GM18870 (cell line): Measurements from ENCODE around the gene ENPP1.
"Not testable (repeated sequence)": the region's sequence is repeated elsewhere in the genome, so short reads cannot be mapped to it uniquely, and the experiment has no call there.

ENCODE experiments used
- ATAC-seq: cut with Tn5 transposase; IDR thresholded peaks from one replicate; pipeline ENCODE4 v1.9.1; 2021; ENCODE audit warnings: moderate library complexity; ENCODE audit not compliant: unreplicated experiment

The ENPP1 gene

DNA sequence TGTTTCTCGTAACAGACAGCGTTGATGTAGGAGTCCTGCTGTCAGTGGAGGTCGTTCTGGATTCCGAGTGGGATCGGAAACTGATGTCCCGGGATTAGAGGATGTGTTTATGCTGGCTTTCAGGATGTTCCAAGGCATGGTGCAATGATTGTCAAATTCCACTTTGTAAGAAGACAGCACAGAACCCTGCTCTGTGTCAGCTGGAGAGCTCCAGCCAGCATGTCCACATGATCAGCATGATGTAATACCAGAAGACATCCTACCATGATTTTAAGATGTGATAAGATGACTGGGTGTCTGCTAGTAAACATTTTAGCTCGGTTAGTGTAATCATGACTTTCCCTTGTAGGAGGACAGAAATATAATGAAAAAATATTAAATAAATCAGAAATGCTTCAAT is 20.3 kb downstream of the ENPP1 start:
- no peak for ATAC-seq

DNA sequence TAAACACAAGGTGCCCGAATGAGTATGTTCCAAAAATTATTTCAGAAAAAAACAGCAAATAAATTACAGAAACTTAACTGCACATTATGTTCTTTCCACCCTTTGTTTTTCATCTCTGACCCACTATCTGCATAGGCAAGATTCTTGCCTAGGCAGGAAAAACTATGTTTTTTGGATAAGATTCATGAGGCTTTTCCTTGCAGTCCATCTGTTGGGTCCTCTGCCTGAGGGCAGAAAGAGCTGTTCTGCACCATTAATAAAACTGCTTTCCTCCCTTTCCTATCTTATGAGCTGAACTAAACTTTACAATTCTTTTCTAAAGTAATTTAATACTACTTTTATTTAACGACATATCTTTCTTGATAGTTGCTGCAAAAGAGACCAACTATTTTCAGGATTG is 21.1 kb downstream of the ENPP1 start:
- no peak for ATAC-seq

GRCh38 chr6:131831392-131831791 is 23.6 kb downstream of the ENPP1 start:
- ATAC-seq: no peak

- no peak for ATAC-seq
These were observed 24.1 kb downstream of the ENPP1 start for GRCh38 chr6:131831886-131832285.

DNA sequence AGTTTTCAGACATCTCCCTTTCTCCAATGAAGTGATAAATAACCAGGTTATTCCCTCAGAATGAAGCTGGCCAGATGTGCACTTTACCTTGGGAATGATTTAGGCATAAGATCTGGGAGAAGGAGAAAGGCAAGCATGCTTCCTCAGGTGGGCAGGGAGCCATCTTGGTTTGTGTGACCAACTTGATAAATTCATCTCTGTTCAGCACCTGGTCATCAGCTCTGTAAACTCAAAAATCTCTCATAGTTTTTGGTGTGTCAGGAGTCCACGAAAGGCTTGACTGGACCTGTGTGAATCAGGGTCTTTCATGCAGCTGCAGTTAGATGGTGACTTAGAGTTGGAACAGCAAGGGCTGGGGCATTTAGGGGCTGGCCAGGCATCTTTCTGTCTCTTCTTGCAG is 24.5 kb downstream of the ENPP1 start:
- no peak for ATAC-seq

GRCh38 chr6:131838051-131838450 is 30.2 kb downstream of the ENPP1 start:
- ATAC-seq: no peak

DNA sequence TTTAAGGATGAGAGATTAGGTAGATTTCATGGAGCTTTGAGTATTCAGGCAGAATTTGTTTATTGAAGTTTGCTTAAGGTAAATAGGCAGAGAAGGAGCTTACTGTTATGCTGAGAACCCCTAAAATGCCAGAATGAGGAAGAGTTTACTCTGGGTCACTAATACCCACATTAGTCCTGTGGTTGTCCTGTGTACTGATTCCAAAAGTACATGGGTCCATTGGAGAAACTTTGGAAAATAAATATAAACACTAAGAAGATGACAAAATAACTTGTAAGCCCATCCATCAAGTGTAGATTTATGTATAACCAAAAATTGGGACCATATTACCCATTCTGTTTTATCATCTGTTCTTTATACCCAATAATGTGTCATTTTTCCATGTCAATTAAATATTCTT is 31.6 kb downstream of the ENPP1 start:
- no peak for ATAC-seq

GRCh38 chr6:131840441-131840840 is 32.6 kb downstream of the ENPP1 start:
- no peak for ATAC-seq

DNA sequence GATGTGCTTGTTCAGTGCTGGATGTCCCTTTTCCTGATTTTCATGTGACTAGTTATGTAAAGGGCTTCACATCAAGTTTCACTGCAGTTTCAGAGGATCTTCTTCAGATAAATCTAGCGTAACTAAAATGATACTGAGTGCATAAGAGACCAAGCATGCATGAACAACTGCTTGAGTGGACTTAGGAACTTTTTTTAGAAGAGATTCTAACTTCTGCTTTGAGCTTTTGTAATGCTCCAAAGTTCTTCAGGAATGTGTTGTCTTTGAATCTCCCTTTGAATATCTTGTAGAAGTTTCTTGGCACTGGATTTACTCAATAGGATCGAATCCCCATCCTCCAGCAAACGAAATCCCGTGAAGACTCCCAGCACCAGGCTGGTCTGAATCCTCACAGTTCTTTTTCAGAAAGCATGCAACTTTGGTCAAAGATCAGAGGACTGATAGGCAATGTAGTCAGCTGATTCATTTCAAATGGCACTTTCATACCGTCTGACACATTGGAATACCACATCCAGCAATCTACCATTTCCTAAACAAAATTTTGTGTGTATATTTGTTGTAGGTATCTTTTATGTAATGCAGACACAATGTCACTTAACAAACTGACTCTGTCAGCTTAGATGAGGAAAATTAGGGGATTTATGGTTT is 33.2 kb downstream of the ENPP1 start:
- ATAC-seq: no peak

DNA sequence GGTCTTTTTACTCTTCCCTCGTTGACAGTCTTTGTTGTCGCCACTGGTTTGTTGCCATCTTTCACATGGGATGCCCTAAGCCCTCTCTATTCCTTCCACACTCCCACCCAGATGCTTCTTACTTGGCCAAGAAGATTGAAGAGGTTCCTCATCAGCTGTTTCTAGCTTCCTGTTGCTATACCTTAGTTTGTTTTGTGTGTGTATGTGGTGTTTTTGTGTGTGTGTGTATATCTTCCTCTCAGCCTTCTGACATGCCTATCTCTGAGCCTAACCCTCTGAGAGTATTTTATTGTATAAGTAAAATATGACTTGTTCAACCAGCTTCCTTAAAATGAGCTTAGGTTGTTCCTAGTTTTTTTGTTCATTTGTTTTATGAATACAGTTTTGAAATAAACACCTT is 35.9 kb downstream of the ENPP1 start:
- ATAC-seq: no peak

- ATAC-seq: no peak
These were observed 36.5 kb downstream of the ENPP1 start for GRCh38 chr6:131844243-131844841.

DNA sequence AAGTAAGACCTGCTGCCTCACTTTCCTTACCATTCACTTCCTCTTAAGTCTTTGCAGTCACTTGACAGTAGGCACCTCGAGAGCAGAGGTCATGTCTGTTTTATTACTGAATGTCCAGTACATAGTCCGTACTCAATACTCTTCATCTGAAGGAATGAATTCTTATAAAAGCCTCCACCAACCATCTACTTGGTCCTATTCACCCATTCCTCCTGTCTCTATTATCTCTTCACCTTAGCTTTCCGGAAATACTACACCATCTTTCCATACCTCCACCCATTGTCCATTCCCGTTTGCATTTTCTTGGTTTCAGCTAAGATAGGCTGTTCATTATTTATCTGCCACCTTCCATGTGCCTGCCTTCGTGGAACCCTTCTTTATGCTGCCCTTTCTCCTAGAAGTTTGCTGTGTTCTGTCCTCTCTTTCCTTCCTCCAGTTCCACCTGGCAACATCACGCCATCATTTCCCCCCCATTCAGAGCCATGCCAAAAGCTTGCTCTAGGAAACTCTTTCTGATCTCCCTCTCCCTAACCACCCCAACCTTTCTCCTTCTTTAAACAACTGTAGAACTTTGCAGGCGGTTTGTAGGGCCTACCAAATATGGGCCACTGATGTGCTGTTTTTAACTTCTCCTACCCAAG is 38.3 kb downstream of the ENPP1 start:
- ATAC-seq: no peak

DNA sequence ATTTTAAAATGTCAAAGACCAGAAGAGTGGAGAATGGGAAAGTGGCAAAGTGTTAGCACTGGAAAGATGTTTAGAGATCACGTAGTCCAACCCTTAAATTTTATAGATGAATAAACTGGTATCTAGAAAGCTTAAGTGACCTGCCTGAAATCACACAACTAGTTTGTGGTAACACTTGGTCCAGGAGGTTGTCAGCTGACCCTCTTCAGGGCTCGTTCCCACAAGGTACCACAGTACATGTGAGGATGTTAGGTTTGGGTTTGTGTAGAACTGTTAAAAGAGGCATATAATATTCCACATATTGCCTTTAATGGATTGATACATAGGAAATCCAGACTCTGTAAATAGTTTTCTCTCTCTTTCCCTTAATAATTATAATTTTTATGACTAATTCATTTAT is 39.1 kb downstream of the ENPP1 start:
- no peak for ATAC-seq

- ATAC-seq: no peak
These were observed 42.0 kb downstream of the ENPP1 start for GRCh38 chr6:131849799-131850198.

DNA sequence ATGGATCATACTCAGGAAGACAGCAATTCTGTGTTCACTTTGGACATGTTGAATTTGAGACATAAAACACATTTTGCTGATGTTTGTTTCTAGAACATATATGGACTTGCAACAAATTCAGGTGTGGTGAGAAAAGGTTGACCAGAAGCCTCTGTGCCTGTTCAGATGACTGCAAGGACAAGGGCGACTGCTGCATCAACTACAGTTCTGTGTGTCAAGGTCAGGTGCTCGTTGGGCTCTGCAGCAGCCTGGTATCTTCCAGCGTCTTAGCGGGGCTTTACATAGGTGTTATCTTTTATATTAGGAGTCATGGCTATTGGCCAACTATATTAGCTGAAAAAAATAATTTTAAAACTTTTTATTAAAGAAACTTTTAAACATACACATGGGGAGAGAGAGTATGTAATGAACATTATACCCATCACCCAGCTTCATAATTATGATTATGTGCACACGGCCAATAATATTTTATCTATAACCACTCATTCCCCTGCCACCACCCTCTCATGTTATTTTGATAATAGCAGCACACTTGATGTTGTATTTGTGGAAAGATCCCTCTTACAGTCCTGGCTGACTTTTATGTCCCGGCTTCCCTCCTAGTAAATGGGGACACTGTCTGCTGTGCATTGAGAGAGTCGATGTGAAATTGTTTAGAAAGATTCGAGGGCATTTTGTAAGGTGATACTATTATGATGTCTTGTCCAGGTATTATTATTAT is 43.4 kb downstream of the ENPP1 start:
- no peak for ATAC-seq

GRCh38 chr6:131852200-131852599 is 44.4 kb downstream of the ENPP1 start:
- no peak for ATAC-seq

DNA sequence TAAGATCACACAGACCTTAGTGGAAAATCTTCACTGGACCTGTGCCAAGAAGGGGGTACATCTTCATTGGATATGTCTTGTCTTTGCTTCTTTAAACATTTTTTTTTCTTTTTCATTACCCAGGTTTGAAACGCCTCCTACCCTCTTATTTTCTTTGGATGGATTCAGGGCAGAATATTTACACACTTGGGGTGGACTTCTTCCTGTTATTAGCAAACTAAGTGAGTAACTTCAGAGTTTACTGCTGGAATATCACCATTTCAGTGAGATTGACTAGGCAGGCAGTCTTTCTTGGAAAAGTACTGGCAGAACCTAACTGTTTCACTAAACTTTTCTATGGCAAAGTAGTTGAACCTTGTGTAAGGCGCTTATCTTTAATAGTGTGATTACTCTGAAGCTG is 47.0 kb downstream of the ENPP1 start:
- no peak for ATAC-seq

DNA sequence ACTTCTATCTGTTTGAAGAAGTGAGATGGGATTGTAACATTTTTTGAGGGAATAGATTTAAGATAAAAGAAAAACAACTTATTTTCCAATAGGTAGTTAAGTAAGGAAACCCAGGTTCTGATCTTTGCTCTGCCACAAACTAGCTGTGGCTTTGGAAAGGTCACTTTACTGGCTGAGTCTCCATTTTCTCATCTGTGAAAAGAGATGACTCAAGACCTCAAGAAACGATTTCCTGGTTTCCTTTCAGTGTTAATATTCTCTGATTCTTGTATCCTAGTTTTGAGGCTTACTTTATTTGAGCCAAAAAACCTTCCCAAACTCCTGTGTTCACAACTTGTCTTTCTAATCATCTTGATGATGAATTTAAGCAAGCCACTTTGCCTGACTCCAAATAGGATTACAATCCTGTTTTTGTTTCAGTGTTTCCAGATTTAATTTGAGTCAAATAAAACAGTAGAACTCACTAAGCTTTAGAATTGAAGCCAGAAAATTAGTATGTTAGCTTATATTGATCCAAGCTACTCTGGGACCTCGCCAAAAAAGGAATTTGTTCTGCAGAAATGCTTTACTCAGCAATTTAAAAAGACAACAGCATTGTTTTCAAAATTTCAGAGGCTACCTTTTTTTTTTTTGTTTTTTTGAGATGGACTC is 51.1 kb downstream of the ENPP1 start:
- ATAC-seq: no peak

- not testable (repeated sequence) for ATAC-seq
These were observed 51.8 kb downstream of the ENPP1 start for GRCh38 chr6:131859658-131860057.

GRCh38 chr6:131861381-131861780 is 53.6 kb downstream of the ENPP1 start:
- ATAC-seq: no peak

DNA sequence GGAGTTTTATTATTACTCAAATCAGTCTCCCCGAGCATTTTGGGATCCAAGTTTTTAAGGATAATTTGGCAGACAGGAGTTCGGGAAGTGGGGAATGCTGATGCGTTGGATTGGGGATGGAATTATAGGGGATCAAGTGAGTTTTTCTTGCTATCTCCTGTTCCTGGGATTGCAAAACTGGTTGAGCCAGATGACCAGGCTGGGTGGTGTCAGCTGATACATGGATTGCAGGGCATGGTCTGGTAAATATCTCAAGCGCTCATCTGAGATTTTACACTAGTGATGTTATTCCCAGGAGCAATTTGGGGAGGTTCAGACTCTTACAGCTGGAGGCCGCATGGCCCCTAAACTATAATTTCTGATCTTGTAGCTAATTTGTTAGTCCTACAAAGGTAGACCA is 54.7 kb downstream of the ENPP1 start:
- ATAC-seq: no peak
